Measurements from ENCODE around the gene RIT2. TPM values are rescaled to one million over a fixed set of nuclear protein-coding genes. Genes with fewer than 3 reads are reported as not detected.

The RIT2 gene
- polyA plus RNA-seq, 1 of the 3 experiments (the other 2 are of a cell fraction) = not detected

DNA sequence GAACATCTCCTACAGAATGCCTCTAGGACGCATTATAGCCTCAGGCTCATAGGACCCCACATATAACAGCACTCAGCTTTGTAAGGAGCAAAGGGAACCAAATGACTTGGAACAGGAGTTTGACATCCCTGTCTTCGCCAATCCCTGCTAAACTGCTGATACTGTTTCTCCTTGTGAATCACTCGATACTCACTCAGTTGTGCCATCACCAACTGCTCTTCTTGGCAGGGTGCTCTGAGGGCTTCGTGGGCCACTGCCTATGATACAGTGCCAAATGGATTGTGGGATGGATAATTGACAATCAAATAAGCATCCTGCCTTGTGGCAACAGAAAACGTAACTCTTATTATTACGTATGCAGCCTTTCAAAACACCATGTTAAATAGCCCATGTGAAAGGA is 396.3 kb downstream of the RIT2 start:
- DNase-seq = no peak
- POLR2A ChIA-PET = no interaction called here
- H3K79me2 ChIP-seq (ENCODE audit: insufficient read depth) = no peaks in the 10 kb centered on the region

DNA sequence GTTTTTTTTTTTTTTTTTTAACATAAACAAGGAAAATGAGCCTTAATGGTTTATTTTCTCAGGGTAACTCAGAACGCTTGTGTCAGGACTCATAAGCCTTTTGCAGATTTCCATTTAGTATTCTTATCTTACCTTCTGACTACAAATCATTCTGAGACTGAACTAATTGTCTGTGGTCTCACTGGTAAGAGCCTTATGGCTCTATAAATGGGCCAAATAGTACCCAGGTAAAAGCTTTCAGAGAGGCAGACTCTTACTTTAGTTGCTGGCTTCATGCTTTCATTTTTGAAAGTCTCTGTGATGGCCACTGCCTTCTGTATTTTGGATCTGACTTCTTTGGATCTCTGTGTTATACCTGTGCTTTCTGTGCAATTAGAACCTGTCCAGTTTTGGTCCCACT is 403.4 kb downstream of the RIT2 start:
- no peak overlapping the region for H3K4me2 ChIP-seq
- H3F3A ChIP-seq (replicated peaks; ENCODE audit: insufficient read depth) = no peaks in the 10 kb centered on the region
- no peaks in the 10 kb centered on the region for H3K9me2 ChIP-seq
- DNase-seq = no peak
- no peaks in the 10 kb centered on the region for H3K36me3 ChIP-seq (replicated peaks in 1 of 2; ENCODE audit: control insufficient read depth in 1 of 2, insufficient read depth in 2 of 2, low read length in 1 of 2)
- TF ChIP-seq GABPA (IDR thresholded peaks at IDR 0.05; ENCODE audit: low read depth) (no peak), POLR2AphosphoS5 (IDR thresholded peaks at IDR 0.05; ENCODE audit: low read depth, low read length) (no peak)
- TF ChIP-seq, protein P1, sequence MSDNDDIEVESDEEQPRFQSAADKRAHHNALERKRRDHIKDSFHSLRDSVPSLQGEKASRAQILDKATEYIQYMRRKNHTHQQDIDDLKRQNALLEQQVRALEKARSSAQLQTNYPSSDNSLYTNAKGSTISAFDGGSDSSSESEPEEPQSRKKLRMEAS (IDR thresholded peaks at IDR 0.05; ENCODE audit: low read depth) = no peak
- no peak overlapping the region for H3K4me3 ChIP-seq (ENCODE audit: low read depth in 2 of 2, low read length in 1 of 2)
- H2AFZ ChIP-seq (ENCODE audit: low read depth) = no peak overlapping the region
- no peaks in the 10 kb centered on the region for H3K79me2 ChIP-seq (ENCODE audit: insufficient read depth)
- H3K4me1 ChIP-seq (ENCODE audit: control insufficient read depth in 1 of 2, insufficient read depth in 2 of 2, low read depth in 1 of 2, low read length in 1 of 2) = no peaks in the 10 kb centered on the region
- no peak overlapping the region for H3K9ac ChIP-seq
- no peaks in the 10 kb centered on the region for H4K20me1 ChIP-seq (ENCODE audit: insufficient read depth)
- ChIA-PET CTCF (interaction anchor here (1.1 kb wide), 1 partner anchor 9 kb away, joined by 3 read pairs; no protein-coding TSS in a partner anchor), POLR2A (no interaction called here)
- no peaks in the 10 kb centered on the region for H3K27me3 ChIP-seq (ENCODE audit: insufficient read depth)
- H3K27ac ChIP-seq (ENCODE audit: low read depth in 2 of 2, low read length in 1 of 2) = no peak overlapping the region
- no peaks in the 10 kb centered on the region for H3K9me3 ChIP-seq
- 22% methylated on average over 1 of the region's 1 CpG for WGBS (ENCODE audit: low lambda C conversion rate)

More for the DNA sequence above, 396.3 kb downstream of the RIT2 start:
- H3K4me1 ChIP-seq (ENCODE audit: control insufficient read depth in 1 of 2, insufficient read depth in 2 of 2, low read depth in 1 of 2, low read length in 1 of 2) = no peaks in the 10 kb centered on the region; a peak in 1 of 4 replicates
- no peak for TF ChIP-seq GATA2 (CRISPR knock-in tag; IDR thresholded peaks at IDR 0.05)
- no peak for TF ChIP-seq FOXJ3 (CRISPR knock-in tag; IDR thresholded peaks at IDR 0.05)
- TF ChIP-seq GABPA (IDR thresholded peaks at IDR 0.05; ENCODE audit: low read depth) = no peak
- TF ChIP-seq EZH2phosphoT487 (IDR thresholded peaks at IDR 0.05; ENCODE audit: borderline replicate concordance, low read depth) = no peak
- no peak for TF ChIP-seq TCF12 (IDR thresholded peaks at IDR 0.05)
- TF ChIP-seq, protein P2, sequence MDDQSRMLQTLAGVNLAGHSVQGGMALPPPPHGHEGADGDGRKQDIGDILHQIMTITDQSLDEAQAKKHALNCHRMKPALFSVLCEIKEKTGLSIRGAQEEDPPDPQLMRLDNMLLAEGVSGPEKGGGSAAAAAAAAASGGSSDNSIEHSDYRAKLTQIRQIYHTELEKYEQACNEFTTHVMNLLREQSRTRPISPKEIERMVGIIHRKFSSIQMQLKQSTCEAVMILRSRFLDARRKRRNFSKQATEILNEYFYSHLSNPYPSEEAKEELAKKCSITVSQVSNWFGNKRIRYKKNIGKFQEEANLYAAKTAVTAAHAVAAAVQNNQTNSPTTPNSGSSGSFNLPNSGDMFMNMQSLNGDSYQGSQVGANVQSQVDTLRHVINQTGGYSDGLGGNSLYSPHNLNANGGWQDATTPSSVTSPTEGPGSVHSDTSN (IDR thresholded peaks at IDR 0.05) = no peak
- H3K4me2 ChIP-seq = no peak overlapping the region
- H2AFZ ChIP-seq (ENCODE audit: low read depth) = no peak overlapping the region
- WGBS (ENCODE audit: low lambda C conversion rate) = 46% methylated on average over 6 of the region's 6 CpGs
- CTCF ChIA-PET = no interaction called here
- H3K9me3 ChIP-seq = no peaks in the 10 kb centered on the region
- H3F3A ChIP-seq (replicated peaks; ENCODE audit: insufficient read depth) = no peaks in the 10 kb centered on the region
- H3K36me3 ChIP-seq (replicated peaks in 1 of 2; ENCODE audit: control insufficient read depth in 1 of 2, insufficient read depth in 2 of 2, low read length in 1 of 2) = no peaks in the 10 kb centered on the region
- H3K9me2 ChIP-seq = no peaks in the 10 kb centered on the region
- no peak overlapping the region for H3K27ac ChIP-seq (ENCODE audit: low read depth in 2 of 2, low read length in 1 of 2)
- no peaks in the 10 kb centered on the region for H4K20me1 ChIP-seq (ENCODE audit: insufficient read depth)
- H3K4me3 ChIP-seq (ENCODE audit: low read depth in 2 of 2, low read length in 1 of 2) = no peak overlapping the region
- no peak overlapping the region for H3K9ac ChIP-seq
- H3K27me3 ChIP-seq (ENCODE audit: insufficient read depth) = no peaks in the 10 kb centered on the region

DNA sequence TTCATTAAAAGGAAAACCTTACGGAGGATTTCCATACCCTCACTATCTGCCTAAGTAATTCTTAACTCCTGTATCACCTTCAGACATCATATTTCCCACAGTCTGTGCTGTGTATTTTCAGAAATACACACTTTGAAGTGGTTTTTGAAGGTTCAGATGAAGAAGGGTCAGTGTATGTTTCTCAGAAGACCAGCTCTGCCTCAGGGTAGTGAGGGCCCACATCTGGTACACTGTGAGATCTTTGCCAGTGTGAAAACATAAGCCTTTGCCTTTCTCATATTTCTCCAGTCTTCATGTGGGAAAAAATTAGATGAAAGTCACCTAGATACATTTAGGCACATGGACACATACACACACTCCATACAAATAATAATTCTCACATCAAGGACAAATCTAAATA is 408.4 kb downstream of the RIT2 start:
- TF ChIP-seq JUND (IDR thresholded peaks at IDR 0.05) (no peak), SMC3 (IDR thresholded peaks at IDR 0.05; ENCODE audit: low read depth, low read length) (no peak), POLR2AphosphoS5 (IDR thresholded peaks at IDR 0.05; ENCODE audit: low read depth, low read length) (no peak), RXRA (IDR thresholded peaks at IDR 0.05; ENCODE audit: borderline replicate concordance, low read depth) (no peak), EZH2phosphoT487 (IDR thresholded peaks at IDR 0.05; ENCODE audit: borderline replicate concordance, low read depth) (no peak), FOXJ3 (CRISPR knock-in tag; IDR thresholded peaks at IDR 0.05) (no peak), TEAD4 (IDR thresholded peaks at IDR 0.05; ENCODE audit: borderline replicate concordance, insufficient read depth) (no peak), GABPA (IDR thresholded peaks at IDR 0.05; ENCODE audit: low read depth) (no peak), NFIC (IDR thresholded peaks at IDR 0.05; ENCODE audit: borderline replicate concordance) (no peak), YY1 (IDR thresholded peaks at IDR 0.05; ENCODE audit: low read depth) (no peak), RFX5 (IDR thresholded peaks at IDR 0.05; ENCODE audit: low read length) (no peak)
- TF ChIP-seq, protein P3, sequence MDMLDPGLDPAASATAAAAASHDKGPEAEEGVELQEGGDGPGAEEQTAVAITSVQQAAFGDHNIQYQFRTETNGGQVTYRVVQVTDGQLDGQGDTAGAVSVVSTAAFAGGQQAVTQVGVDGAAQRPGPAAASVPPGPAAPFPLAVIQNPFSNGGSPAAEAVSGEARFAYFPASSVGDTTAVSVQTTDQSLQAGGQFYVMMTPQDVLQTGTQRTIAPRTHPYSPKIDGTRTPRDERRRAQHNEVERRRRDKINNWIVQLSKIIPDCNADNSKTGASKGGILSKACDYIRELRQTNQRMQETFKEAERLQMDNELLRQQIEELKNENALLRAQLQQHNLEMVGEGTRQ (IDR thresholded peaks at IDR 0.05; ENCODE audit: borderline replicate concordance, low read depth, low read length) = no peak
- TF ChIP-seq, protein P4, sequence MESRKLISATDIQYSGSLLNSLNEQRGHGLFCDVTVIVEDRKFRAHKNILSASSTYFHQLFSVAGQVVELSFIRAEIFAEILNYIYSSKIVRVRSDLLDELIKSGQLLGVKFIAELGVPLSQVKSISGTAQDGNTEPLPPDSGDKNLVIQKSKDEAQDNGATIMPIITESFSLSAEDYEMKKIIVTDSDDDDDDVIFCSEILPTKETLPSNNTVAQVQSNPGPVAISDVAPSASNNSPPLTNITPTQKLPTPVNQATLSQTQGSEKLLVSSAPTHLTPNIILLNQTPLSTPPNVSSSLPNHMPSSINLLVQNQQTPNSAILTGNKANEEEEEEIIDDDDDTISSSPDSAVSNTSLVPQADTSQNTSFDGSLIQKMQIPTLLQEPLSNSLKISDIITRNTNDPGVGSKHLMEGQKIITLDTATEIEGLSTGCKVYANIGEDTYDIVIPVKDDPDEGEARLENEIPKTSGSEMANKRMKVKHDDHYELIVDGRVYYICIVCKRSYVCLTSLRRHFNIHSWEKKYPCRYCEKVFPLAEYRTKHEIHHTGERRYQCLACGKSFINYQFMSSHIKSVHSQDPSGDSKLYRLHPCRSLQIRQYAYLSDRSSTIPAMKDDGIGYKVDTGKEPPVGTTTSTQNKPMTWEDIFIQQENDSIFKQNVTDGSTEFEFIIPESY (IDR thresholded peaks at IDR 0.05; ENCODE audit: borderline replicate concordance, low read depth) = no peak
- H3K9ac ChIP-seq = no peak overlapping the region
- H4K20me1 ChIP-seq (ENCODE audit: insufficient read depth) = no peaks in the 10 kb centered on the region
- H3K9me3 ChIP-seq = no peaks in the 10 kb centered on the region
- no peaks in the 10 kb centered on the region for H3F3A ChIP-seq (replicated peaks; ENCODE audit: insufficient read depth)
- no peaks in the 10 kb centered on the region for H3K9me2 ChIP-seq
- no peak overlapping the region for H3K4me2 ChIP-seq
- 70% methylated on average over 1 of the region's 1 CpG for WGBS (ENCODE audit: low lambda C conversion rate)
- H3K36me3 ChIP-seq (replicated peaks in 1 of 2; ENCODE audit: control insufficient read depth in 1 of 2, insufficient read depth in 2 of 2, low read length in 1 of 2) = no peaks in the 10 kb centered on the region
- H2AFZ ChIP-seq (ENCODE audit: low read depth) = no peak overlapping the region
- POLR2A ChIA-PET = no interaction called here
- CTCF ChIA-PET = no interaction called here
- peaks cover 0 to 2% of the 10 kb centered on the region in 2 experiments; a peak in 1 of 4 replicates for H3K4me1 ChIP-seq (ENCODE audit: control insufficient read depth in 1 of 2, insufficient read depth in 2 of 2, low read depth in 1 of 2, low read length in 1 of 2)
- no peak overlapping the region for H3K27ac ChIP-seq (ENCODE audit: low read depth in 2 of 2, low read length in 1 of 2)
- no peak overlapping the region for H3K4me3 ChIP-seq (ENCODE audit: low read depth in 2 of 2, low read length in 1 of 2)
- no peaks in the 10 kb centered on the region for H3K27me3 ChIP-seq (ENCODE audit: insufficient read depth)
- no peak for DNase-seq
- H3K79me2 ChIP-seq (ENCODE audit: insufficient read depth) = no peaks in the 10 kb centered on the region
